SK-N-SH treated with all-trans-retinoic acid at 6 μM for 48 hours (cell line): ENCODE measurements around the gene DNAJB8.

ENCODE experiments used
- CSDC2 ChIP-seq: fragments of 250-450 bp; sonication (Bioruptor Pico); IDR thresholded peaks from 2 replicates; pipeline ENCODE4 v1.5.0; 2020; ENCODE audit warnings: mild to moderate bottlenecking, moderate library complexity
- GLIS3 ChIP-seq: fragments of 250-450 bp; sonication (Bioruptor Pico); IDR thresholded peaks from 2 replicates; pipeline ENCODE4 v1.5.0; 2020; ENCODE audit warnings: mild to moderate bottlenecking, moderate library complexity
- ISL1 ChIP-seq: fragments of 250-450 bp; sonication (Bioruptor Pico); IDR thresholded peaks from 2 replicates; pipeline ENCODE4 v2.1.2; 2022; ENCODE audit warnings: mild to moderate bottlenecking, moderate library complexity
- PPARA ChIP-seq: fragments of 250-450 bp; sonication (Bioruptor Pico); IDR thresholded peaks from 2 replicates; pipeline ENCODE4 v1.5.0; 2020; ENCODE audit warnings: mild to moderate bottlenecking, borderline replicate concordance
- RARB ChIP-seq: fragments of 250-450 bp; sonication (Bioruptor Pico); IDR thresholded peaks from 2 replicates; pipeline ENCODE4 v1.8.0; 2021; ENCODE audit warnings: mild to moderate bottlenecking, moderate library complexity
- TOX ChIP-seq: fragments of 250-450 bp; sonication (Bioruptor Pico); IDR thresholded peaks from 2 replicates; pipeline ENCODE4 v1.8.0; 2021; ENCODE audit warnings: mild to moderate bottlenecking, moderate library complexity, borderline replicate concordance
- ZFP3 ChIP-seq: fragments of 250-450 bp; sonication (Bioruptor Pico); IDR thresholded peaks from 2 replicates; pipeline ENCODE4 v1.5.0; 2020; ENCODE audit warnings: mild to moderate bottlenecking, moderate library complexity
- ZFP30 ChIP-seq: fragments of 450-650 bp; formaldehyde crosslinking; IDR thresholded peaks from 2 replicates; pipeline ENCODE4 v1.5.0; 2022; ENCODE audit warnings: mild to moderate bottlenecking, moderate library complexity
- TF ChIP-seq, protein P1 (sequence below): fragments of 250-450 bp; sonication (Bioruptor Pico); IDR thresholded peaks from 2 replicates; pipeline ENCODE4 v1.5.1; 2021; ENCODE audit warnings: mild to moderate bottlenecking, moderate library complexity
- TF ChIP-seq, protein P2 (sequence below): fragments of 250-450 bp; sonication (Bioruptor Pico); IDR thresholded peaks from 2 replicates; pipeline ENCODE4 v1.8.0; 2020; ENCODE audit warnings: mild to moderate bottlenecking, moderate library complexity, borderline replicate concordance
- TF ChIP-seq, protein P3 (sequence below): fragments of 250-450 bp; sonication (Bioruptor Pico); IDR thresholded peaks from 2 replicates; pipeline ENCODE4 v1.5.0; 2020; ENCODE audit warnings: mild to moderate bottlenecking, moderate library complexity

DNA sequence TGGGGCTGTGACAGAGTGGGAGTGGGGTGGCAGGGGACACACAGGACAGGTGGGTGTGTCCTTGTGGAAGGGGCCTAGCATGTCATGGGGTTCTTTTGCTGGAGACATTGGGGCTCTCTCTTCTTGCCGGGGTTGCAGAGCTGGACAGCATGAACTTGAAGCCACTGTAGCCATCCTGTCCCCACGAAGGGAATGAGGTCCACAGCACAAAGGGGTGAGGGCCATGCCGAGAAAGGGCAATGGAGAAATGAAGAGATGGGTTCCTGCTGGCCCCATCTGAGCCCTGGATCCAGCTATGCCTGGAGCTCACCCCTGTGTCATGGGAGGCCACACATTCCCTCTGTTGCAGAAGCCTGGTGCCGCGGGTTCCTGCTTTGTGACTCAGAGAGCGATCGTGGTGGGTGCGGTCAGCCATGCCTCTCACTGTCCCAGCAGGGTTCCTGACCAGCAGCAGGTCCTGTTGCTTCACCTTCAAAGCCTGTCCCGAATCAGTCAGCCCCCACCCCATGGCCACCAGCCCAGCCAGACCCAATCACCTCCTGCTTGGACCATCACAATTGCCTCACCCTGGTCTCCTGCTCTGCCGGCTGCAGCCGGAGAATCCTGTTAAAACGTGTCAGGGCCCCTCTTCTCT lies 50.0 kb downstream of the DNAJB8 start:
- TF ChIP-seq, protein P1, sequence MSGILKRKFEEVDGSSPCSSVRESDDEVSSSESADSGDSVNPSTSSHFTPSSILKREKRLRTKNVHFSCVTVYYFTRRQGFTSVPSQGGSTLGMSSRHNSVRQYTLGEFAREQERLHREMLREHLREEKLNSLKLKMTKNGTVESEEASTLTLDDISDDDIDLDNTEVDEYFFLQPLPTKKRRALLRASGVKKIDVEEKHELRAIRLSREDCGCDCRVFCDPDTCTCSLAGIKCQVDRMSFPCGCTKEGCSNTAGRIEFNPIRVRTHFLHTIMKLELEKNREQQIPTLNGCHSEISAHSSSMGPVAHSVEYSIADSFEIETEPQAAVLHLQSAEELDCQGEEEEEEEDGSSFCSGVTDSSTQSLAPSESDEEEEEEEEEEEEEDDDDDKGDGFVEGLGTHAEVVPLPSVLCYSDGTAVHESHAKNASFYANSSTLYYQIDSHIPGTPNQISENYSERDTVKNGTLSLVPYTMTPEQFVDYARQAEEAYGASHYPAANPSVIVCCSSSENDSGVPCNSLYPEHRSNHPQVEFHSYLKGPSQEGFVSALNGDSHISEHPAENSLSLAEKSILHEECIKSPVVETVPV (CRISPR knock-in tag), result no peak
- TF ChIP-seq GLIS3 (no peak), CSDC2 (CRISPR knock-in tag) (no peak), TOX (CRISPR knock-in tag) (no peak), ZFP30 (CRISPR knock-in tag) (no peak), ISL1 (CRISPR knock-in tag) (no peak), RARB (no peak), ZFP3 (CRISPR knock-in tag) (no peak), PPARA (CRISPR knock-in tag) (no peak)
- TF ChIP-seq, protein P2, sequence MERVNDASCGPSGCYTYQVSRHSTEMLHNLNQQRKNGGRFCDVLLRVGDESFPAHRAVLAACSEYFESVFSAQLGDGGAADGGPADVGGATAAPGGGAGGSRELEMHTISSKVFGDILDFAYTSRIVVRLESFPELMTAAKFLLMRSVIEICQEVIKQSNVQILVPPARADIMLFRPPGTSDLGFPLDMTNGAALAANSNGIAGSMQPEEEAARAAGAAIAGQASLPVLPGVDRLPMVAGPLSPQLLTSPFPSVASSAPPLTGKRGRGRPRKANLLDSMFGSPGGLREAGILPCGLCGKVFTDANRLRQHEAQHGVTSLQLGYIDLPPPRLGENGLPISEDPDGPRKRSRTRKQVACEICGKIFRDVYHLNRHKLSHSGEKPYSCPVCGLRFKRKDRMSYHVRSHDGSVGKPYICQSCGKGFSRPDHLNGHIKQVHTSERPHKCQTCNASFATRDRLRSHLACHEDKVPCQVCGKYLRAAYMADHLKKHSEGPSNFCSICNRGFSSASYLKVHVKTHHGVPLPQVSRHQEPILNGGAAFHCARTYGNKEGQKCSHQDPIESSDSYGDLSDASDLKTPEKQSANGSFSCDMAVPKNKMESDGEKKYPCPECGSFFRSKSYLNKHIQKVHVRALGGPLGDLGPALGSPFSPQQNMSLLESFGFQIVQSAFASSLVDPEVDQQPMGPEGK (CRISPR knock-in tag), result no peak
- TF ChIP-seq, protein P3, sequence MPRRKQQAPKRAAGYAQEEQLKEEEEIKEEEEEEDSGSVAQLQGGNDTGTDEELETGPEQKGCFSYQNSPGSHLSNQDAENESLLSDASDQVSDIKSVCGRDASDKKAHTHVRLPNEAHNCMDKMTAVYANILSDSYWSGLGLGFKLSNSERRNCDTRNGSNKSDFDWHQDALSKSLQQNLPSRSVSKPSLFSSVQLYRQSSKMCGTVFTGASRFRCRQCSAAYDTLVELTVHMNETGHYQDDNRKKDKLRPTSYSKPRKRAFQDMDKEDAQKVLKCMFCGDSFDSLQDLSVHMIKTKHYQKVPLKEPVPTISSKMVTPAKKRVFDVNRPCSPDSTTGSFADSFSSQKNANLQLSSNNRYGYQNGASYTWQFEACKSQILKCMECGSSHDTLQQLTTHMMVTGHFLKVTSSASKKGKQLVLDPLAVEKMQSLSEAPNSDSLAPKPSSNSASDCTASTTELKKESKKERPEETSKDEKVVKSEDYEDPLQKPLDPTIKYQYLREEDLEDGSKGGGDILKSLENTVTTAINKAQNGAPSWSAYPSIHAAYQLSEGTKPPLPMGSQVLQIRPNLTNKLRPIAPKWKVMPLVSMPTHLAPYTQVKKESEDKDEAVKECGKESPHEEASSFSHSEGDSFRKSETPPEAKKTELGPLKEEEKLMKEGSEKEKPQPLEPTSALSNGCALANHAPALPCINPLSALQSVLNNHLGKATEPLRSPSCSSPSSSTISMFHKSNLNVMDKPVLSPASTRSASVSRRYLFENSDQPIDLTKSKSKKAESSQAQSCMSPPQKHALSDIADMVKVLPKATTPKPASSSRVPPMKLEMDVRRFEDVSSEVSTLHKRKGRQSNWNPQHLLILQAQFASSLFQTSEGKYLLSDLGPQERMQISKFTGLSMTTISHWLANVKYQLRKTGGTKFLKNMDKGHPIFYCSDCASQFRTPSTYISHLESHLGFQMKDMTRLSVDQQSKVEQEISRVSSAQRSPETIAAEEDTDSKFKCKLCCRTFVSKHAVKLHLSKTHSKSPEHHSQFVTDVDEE (CRISPR knock-in tag), result no peak
